HG03565 (cell line): ENCODE measurements around the gene ARPC1A.
"Not testable (repeated sequence)": the region's sequence is repeated elsewhere in the genome, so short reads cannot be mapped to it uniquely, and the experiment has no call there.

Source experiments
- ATAC-seq: cut with Tn5 transposase; IDR thresholded peaks from one replicate; pipeline ENCODE4 v1.9.1; 2021; ENCODE audit warnings: mild to moderate bottlenecking, moderate library complexity; ENCODE audit not compliant: unreplicated experiment

The ARPC1A gene

GRCh38 chr7:99320371-99320770 lies 5.3 kb upstream of the ARPC1A start:
- no peak for ATAC-seq

GRCh38 chr7:99322659-99323058 lies 3.0 kb upstream of the ARPC1A start:
- not testable (repeated sequence) for ATAC-seq

- no peak for ATAC-seq
These were observed 1.1 kb upstream of the ARPC1A start for GRCh38 chr7:99324559-99324958.

GRCh38 chr7:99325001-99325493 lies 651 bp upstream of the ARPC1A start:
- no peak for ATAC-seq

- no peak for ATAC-seq
These were observed 697 bp downstream of the ARPC1A start for GRCh38 chr7:99326408-99326782.

GRCh38 chr7:99330314-99330961 lies 4.7 kb downstream of the ARPC1A start:
- not testable (repeated sequence) for ATAC-seq

- ATAC-seq, result no peak
These were observed 5.3 kb downstream of the ARPC1A start for GRCh38 chr7:99331002-99331401.

GRCh38 chr7:99339595-99339994 lies 13.9 kb downstream of the ARPC1A start:
- ATAC-seq, result no peak

- ATAC-seq, result no peak
These were observed 15.0 kb downstream of the ARPC1A start for GRCh38 chr7:99340659-99341058.

GRCh38 chr7:99344061-99344647 lies 18.5 kb downstream of the ARPC1A start:
- ATAC-seq, result no peak

- not testable (repeated sequence) for ATAC-seq
These were observed 24.9 kb downstream of the ARPC1A start for GRCh38 chr7:99350641-99351040.

- no peak for ATAC-seq
These were observed 26.5 kb downstream of the ARPC1A start for GRCh38 chr7:99352247-99352646.

GRCh38 chr7:99355098-99355497 lies 29.4 kb downstream of the ARPC1A start:
- no peak for ATAC-seq

GRCh38 chr7:99357701-99358490 lies 32.2 kb downstream of the ARPC1A start:
- no peak for ATAC-seq

- not testable (repeated sequence) for ATAC-seq
These were observed 32.8 kb downstream of the ARPC1A start for GRCh38 chr7:99358521-99358920.

GRCh38 chr7:99359465-99360154 lies 33.9 kb downstream of the ARPC1A start:
- ATAC-seq, result no peak

- ATAC-seq, result no peak
These were observed 37.1 kb downstream of the ARPC1A start for GRCh38 chr7:99362801-99363200.

GRCh38 chr7:99363286-99363685 lies 37.6 kb downstream of the ARPC1A start:
- ATAC-seq, result no peak

- no peak for ATAC-seq
These were observed 39.8 kb downstream of the ARPC1A start for GRCh38 chr7:99365318-99366141.

- no peak for ATAC-seq
These were observed 40.9 kb downstream of the ARPC1A start for GRCh38 chr7:99366646-99367045.
